K562 (cell line): ENCODE results near the gene ARHGAP33. TPM values are rescaled to one million over a fixed set of nuclear protein-coding genes. Genes with fewer than 3 reads are reported as not detected.
A peak's percentile ranks its signal among the peaks of the same experiment; 100 is the strongest.

Source experiments
- BACH1 ChIP-seq: fragments of 200-800 bp; sonication (Bioruptor generic); IDR thresholded peaks from 2 replicates; pipeline ENCODE4 v1.6.1; 2016; ENCODE audit warnings: missing genetic modification characterization, missing compliant biosample characterization
- CBX1 ChIP-seq: sonication (generic); IDR thresholded peaks from 2 replicates; pipeline ENCODE4 v1.6.1; 2016; ENCODE audit warnings: antibody characterized with exemption, low read depth, mild to moderate bottlenecking
- CXXC5 ChIP-seq: fragments of 250-450 bp; sonication (Bioruptor Pico); IDR thresholded peaks from 2 replicates; pipeline ENCODE4 v1.8.0; 2022; ENCODE audit warnings: inconsistent platforms, mild to moderate bottlenecking, moderate library complexity
- EP300 ChIP-seq: IDR thresholded peaks from 2 replicates; pipeline ENCODE4 v1.6.1; 2012; ENCODE audit warnings: low read length, improper control_type of control experiment
- ERF ChIP-seq: fragments of 450-650 bp; formaldehyde crosslinking; IDR thresholded peaks from 2 replicates; pipeline ENCODE4 v1.4.0; 2020; ENCODE audit warnings: mild to moderate bottlenecking, mixed read lengths
- HINFP ChIP-seq: fragments of 450-650 bp; conservative IDR thresholded peaks from 2 replicates; pipeline ENCODE4 v1.6.1; 2016; ENCODE audit warnings: missing genetic modification characterization, low read depth, mild to moderate bottlenecking, control low read depth, missing compliant biosample characterization
- MIER1 ChIP-seq: fragments of 450-650 bp; IDR thresholded peaks from 2 replicates; pipeline ENCODE4 v1.6.1; 2016; ENCODE audit warnings: antibody characterized with exemption, mild to moderate bottlenecking, low read depth
- NONO ChIP-seq, 2 experiments: fragments of 200-400 bp in 1 of 2; fragments of 450-650 bp in 1 of 2; formaldehyde crosslinking in 1 of 2; IDR thresholded peaks; 2 replicates each; pipeline ENCODE4 v1.6.1; 2017; ENCODE audit warnings: low read depth in 2 of 2, mild to moderate bottlenecking in 2 of 2, moderate library complexity in 2 of 2, low read length in 1 of 2
- NUFIP1 ChIP-seq: fragments of 450-650 bp; IDR thresholded peaks from 2 replicates; pipeline ENCODE4 v1.6.1; 2018; ENCODE audit not compliant: partially characterized antibody
- RBM39 ChIP-seq: fragments of 200-400 bp; formaldehyde crosslinking; optimal IDR thresholded peaks from 2 replicates; pipeline ENCODE3; 2018; ENCODE audit warnings: low read depth, low read length
- SRF ChIP-seq, 2 experiments: fragments of 250-450, 450-650 bp in 1 of 2; sonication (Bioruptor Pico) in 1 of 2; sonication (generic) in 1 of 2; formaldehyde crosslinking; IDR thresholded peaks; 2 replicates each; pipeline versions ENCODE4 v1.5.0 to v1.5.1; 2020 to 2022; ENCODE audit warnings: mild to moderate bottlenecking in 1 of 2, missing genetic modification reagents in 1 of 2
- TRIM25 ChIP-seq: fragments of 450-650 bp; IDR thresholded peaks from 2 replicates; pipeline ENCODE4 v1.7.0; 2016; ENCODE audit warnings: borderline replicate concordance
- ZKSCAN3 ChIP-seq: fragments of 250-450 bp; sonication (Bioruptor Pico); IDR thresholded peaks from 2 replicates; pipeline ENCODE4 v1.4.0; 2020
- ZNF696 ChIP-seq: fragments of 250-450 bp; sonication (Bioruptor Pico); conservative IDR thresholded peaks from 2 replicates; pipeline ENCODE4 v1.4.0; 2020; ENCODE audit warnings: mild to moderate bottlenecking, moderate library complexity
- polyA plus RNA-seq, 8 experiments: library from polyadenylated mRNA; depleted of rRNA in 4 of 8; stranded (reverse) in 5 of 8; unstranded in 3 of 8; fragments of >200 nt; fragmentation: Nextera tagmentation in 2 of 8; fragmentation: Illumina TruSeq in 1 of 8; extraction: Ambion mirVana in 2 of 8; extraction: Trizol in 1 of 8; gene quantifications; 2 replicates each; pipeline versions ENCODE4 v1.2.1 to v1.2.3, GENCODE V29; 2011 to 2014; ENCODE audit warnings: inconsistent platforms in 1 of 8, missing spikeins in 1 of 8
- total RNA-seq, 7 experiments: library from RNA; depleted of rRNA in 6 of 7; stranded (reverse); fragments of >200 nt in 6 of 7; fragmentation: Illumina TruSeq in 2 of 7; extraction: Trizol in 2 of 7; gene quantifications; 2 replicates each; pipeline versions ENCODE4 v1.2.1 to v1.2.3, GENCODE V29; 2011 to 2021; ENCODE audit warnings: low replicate concordance in 1 of 7
- TF ChIP-seq, protein P1 (sequence below), 2 experiments: IDR thresholded peaks; 2 replicates each; pipeline ENCODE4 v1.6.1; 2011; ENCODE audit warnings: borderline replicate concordance in 1 of 2, control low read depth in 1 of 2, low read depth in 1 of 2, low read length in 1 of 2, mild to moderate bottlenecking in 1 of 2, mixed read lengths in 1 of 2, moderate library complexity in 1 of 2; ENCODE audit not compliant: insufficient read depth in 1 of 2, insufficient read length in 1 of 2, poor library complexity in 1 of 2, severe bottlenecking in 1 of 2; ENCODE audit errors: extremely low read depth in 1 of 2
- TF ChIP-seq, protein P2 (sequence below): sonication (generic); formaldehyde crosslinking; IDR thresholded peaks from 2 replicates; pipeline ENCODE4 v1.8.1; 2023; ENCODE audit warnings: missing genetic modification reagents, mild to moderate bottlenecking, borderline replicate concordance

ARHGAP33 gene
- total and polyA plus RNA-seq, 9 of the 15 experiments (the other 6 are each of a cell fraction or from before 2014, with no cell fraction given), result 0.06 to 26.6 (median 1.6) TPM; not detected in 1

GRCh38 chr19:35748106-35749020, 27.0 kb upstream of the ARHGAP33 start, which contains the start of gene LIN37 (continued):
- TF ChIP-seq SRF (CRISPR knock-in tag; IDR thresholded peaks at IDR 0.05), result peak in 1 of 2 experiments; percentile 44; a peak in 1 of 4 replicates
- TF ChIP-seq MIER1, result no peak
- TF ChIP-seq CXXC5 (CRISPR knock-in tag), result peak; percentile 37; the same call in 1 of the 2 replicates
- TF ChIP-seq ZNF696 (CRISPR knock-in tag), result no peak
- TF ChIP-seq BACH1, result no peak; the same call in 1 of the 2 replicates
- no peak for TF ChIP-seq CBX1
- TF ChIP-seq TRIM25, result 0 out of 2 replicates have a peak, but pooled peaks have one; percentile 38
- TF ChIP-seq NONO (IDR thresholded peaks at IDR 0.05; ENCODE audit: low read depth in 2 of 2, low read length in 1 of 2), result no peak
- TF ChIP-seq, protein P1, sequence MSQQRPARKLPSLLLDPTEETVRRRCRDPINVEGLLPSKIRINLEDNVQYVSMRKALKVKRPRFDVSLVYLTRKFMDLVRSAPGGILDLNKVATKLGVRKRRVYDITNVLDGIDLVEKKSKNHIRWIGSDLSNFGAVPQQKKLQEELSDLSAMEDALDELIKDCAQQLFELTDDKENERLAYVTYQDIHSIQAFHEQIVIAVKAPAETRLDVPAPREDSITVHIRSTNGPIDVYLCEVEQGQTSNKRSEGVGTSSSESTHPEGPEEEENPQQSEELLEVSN (IDR thresholded peaks at IDR 0.05; ENCODE audit: borderline replicate concordance in 1 of 2, extremely low read depth in 1 of 2, insufficient read depth in 1 of 2, insufficient read length in 1 of 2, low read depth in 1 of 2, low read length in 1 of 2, poor library complexity in 1 of 2, severe bottlenecking in 1 of 2), result peak; percentile 21 to 36
- TF ChIP-seq, protein P2, sequence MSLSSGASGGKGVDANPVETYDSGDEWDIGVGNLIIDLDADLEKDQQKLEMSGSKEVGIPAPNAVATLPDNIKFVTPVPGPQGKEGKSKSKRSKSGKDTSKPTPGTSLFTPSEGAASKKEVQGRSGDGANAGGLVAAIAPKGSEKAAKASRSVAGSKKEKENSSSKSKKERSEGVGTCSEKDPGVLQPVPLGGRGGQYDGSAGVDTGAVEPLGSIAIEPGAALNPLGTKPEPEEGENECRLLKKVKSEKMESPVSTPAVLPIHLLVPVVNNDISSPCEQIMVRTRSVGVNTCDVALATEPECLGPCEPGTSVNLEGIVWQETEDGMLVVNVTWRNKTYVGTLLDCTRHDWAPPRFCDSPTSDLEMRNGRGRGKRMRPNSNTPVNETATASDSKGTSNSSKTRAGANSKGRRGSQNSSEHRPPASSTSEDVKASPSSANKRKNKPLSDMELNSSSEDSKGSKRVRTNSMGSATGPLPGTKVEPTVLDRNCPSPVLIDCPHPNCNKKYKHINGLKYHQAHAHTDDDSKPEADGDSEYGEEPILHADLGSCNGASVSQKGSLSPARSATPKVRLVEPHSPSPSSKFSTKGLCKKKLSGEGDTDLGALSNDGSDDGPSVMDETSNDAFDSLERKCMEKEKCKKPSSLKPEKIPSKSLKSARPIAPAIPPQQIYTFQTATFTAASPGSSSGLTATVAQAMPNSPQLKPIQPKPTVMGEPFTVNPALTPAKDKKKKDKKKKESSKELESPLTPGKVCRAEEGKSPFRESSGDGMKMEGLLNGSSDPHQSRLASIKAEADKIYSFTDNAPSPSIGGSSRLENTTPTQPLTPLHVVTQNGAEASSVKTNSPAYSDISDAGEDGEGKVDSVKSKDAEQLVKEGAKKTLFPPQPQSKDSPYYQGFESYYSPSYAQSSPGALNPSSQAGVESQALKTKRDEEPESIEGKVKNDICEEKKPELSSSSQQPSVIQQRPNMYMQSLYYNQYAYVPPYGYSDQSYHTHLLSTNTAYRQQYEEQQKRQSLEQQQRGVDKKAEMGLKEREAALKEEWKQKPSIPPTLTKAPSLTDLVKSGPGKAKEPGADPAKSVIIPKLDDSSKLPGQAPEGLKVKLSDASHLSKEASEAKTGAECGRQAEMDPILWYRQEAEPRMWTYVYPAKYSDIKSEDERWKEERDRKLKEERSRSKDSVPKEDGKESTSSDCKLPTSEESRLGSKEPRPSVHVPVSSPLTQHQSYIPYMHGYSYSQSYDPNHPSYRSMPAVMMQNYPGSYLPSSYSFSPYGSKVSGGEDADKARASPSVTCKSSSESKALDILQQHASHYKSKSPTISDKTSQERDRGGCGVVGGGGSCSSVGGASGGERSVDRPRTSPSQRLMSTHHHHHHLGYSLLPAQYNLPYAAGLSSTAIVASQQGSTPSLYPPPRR (CRISPR knock-in tag), result no peak
- TF ChIP-seq RBM39, result no peak
- no peak for TF ChIP-seq NUFIP1
- no peak for TF ChIP-seq ZKSCAN3
- TF ChIP-seq EP300, result no peak
- TF ChIP-seq HINFP, result no peak
- TF ChIP-seq ERF (CRISPR knock-in tag), result no peak
